Liver (tissue), 9 donors: Measurements from ENCODE around the gene TRAK1. TPM values are rescaled to one million over a fixed set of nuclear protein-coding genes. Genes with fewer than 3 reads are reported as not detected.

Source experiments
- DNase-seq: peaks from one replicate; pipeline ENCODE4 v3.0.0-alpha.2; 2017; ENCODE audit warnings: low spot score
- H3K27ac ChIP-seq, 2 donors: one replicate each; pipeline ENCODE4 v1.7.0; 2013; ENCODE audit warnings: inconsistent platforms in 2 of 2, low read length in 2 of 2, control low read depth in 1 of 2, low read depth in 1 of 2, mild to moderate bottlenecking in 1 of 2
- H3K27me3 ChIP-seq, 4 donors: one replicate each; pipeline versions ENCODE4 v1.6.1 to v1.7.0; 2013; ENCODE audit warnings: low read length in 3 of 4, inconsistent platforms in 1 of 4, mild to moderate bottlenecking in 1 of 4, moderate library complexity in 1 of 4; ENCODE audit not compliant: control insufficient read depth in 4 of 4, insufficient read depth in 4 of 4
- H3K36me3 ChIP-seq, 4 donors: one replicate each; pipeline versions ENCODE4 v1.6.1 to v1.7.0; 2013; ENCODE audit warnings: low read length in 3 of 4, mild to moderate bottlenecking in 3 of 4, low read depth in 1 of 4, moderate library complexity in 1 of 4; ENCODE audit not compliant: control insufficient read depth in 4 of 4, insufficient read depth in 3 of 4
- H3K4me1 ChIP-seq, 4 donors: one replicate each; pipeline versions ENCODE4 v1.6.1 to v1.7.0; 2013; ENCODE audit warnings: low read length in 3 of 4, mild to moderate bottlenecking in 3 of 4, moderate library complexity in 1 of 4; ENCODE audit not compliant: control insufficient read depth in 4 of 4, insufficient read depth in 4 of 4
- H3K4me3 ChIP-seq, 3 donors: one replicate each; pipeline versions ENCODE4 v1.6.1 to v1.7.0; 2013; ENCODE audit warnings: low read length in 3 of 3, control low read depth in 1 of 3, low read depth in 1 of 3, mild to moderate bottlenecking in 1 of 3
- H3K9ac ChIP-seq, 2 donors: one replicate each; pipeline ENCODE4 v1.7.0; 2013; ENCODE audit warnings: low read length in 2 of 2, mild to moderate bottlenecking in 2 of 2, moderate library complexity in 2 of 2, control low read depth in 1 of 2, low read depth in 1 of 2
- H3K9me3 ChIP-seq, 4 donors: one replicate each; pipeline versions ENCODE4 v1.6.1 to v1.7.0; 2013; ENCODE audit warnings: low read length in 3 of 4; ENCODE audit not compliant: control insufficient read depth in 4 of 4
- ATF3 ChIP-seq: IDR thresholded peaks from 2 replicates; pipeline ENCODE4 v1.6.1; 2016; ENCODE audit warnings: antibody characterized with exemption
- CTCF ChIP-seq: fragments of 150-350 bp; IDR thresholded peaks from 2 replicates; pipeline ENCODE4 v1.5.1; 2017; ENCODE audit warnings: improper control_type of control experiment, low read depth, low read length; ENCODE audit not compliant: missing input control
- EGR1 ChIP-seq, 2 donors: IDR thresholded peaks; 2 replicates each; pipeline ENCODE4 v1.6.1; 2016 to 2018; ENCODE audit warnings: antibody characterized with exemption in 2 of 2, low read depth in 2 of 2
- FOXA1 ChIP-seq: IDR thresholded peaks from 2 replicates; pipeline ENCODE4 v1.6.1; 2016; ENCODE audit warnings: antibody characterized with exemption
- FOXA2 ChIP-seq: IDR thresholded peaks from 2 replicates; pipeline ENCODE4 v1.6.1; 2016; ENCODE audit warnings: antibody characterized with exemption
- GABPA ChIP-seq, 2 donors: IDR thresholded peaks in 1 of 2; conservative IDR thresholded peaks in 1 of 2; 2 replicates each; pipeline ENCODE4 v1.6.1; 2016; ENCODE audit warnings: antibody characterized with exemption in 2 of 2, mild to moderate bottlenecking in 1 of 2, moderate library complexity in 1 of 2
- HNF4A ChIP-seq, 2 donors: conservative IDR thresholded peaks; 2 replicates each; pipeline ENCODE4 v1.6.1; 2016; ENCODE audit warnings: antibody characterized with exemption in 2 of 2, mild to moderate bottlenecking in 2 of 2
- HNF4G ChIP-seq: IDR thresholded peaks from 2 replicates; pipeline ENCODE4 v1.6.1; 2016; ENCODE audit warnings: antibody characterized with exemption
- JUND ChIP-seq, 2 donors: IDR thresholded peaks; 2 replicates each; pipeline ENCODE4 v1.6.1; 2016; ENCODE audit warnings: antibody characterized with exemption in 2 of 2
- MAX ChIP-seq: IDR thresholded peaks from 2 replicates; pipeline ENCODE4 v1.6.1; 2016; ENCODE audit warnings: antibody characterized with exemption
- NR2F2 ChIP-seq: IDR thresholded peaks from 2 replicates; pipeline ENCODE4 v1.6.1; 2016; ENCODE audit warnings: antibody characterized with exemption
- RAD21 ChIP-seq, 2 donors: IDR thresholded peaks; 2 replicates each; pipeline ENCODE4 v1.6.1; 2016; ENCODE audit warnings: antibody characterized with exemption in 2 of 2, mild to moderate bottlenecking in 2 of 2
- REST ChIP-seq: IDR thresholded peaks from 2 replicates; pipeline ENCODE4 v1.6.1; 2016; ENCODE audit warnings: antibody characterized with exemption, mild to moderate bottlenecking
- RXRA ChIP-seq, 2 donors: IDR thresholded peaks; 2 replicates each; pipeline ENCODE4 v1.6.1; 2017 to 2018; ENCODE audit warnings: antibody characterized with exemption in 2 of 2, mild to moderate bottlenecking in 1 of 2
- SP1 ChIP-seq: IDR thresholded peaks from 2 replicates; pipeline ENCODE4 v1.6.1; 2018; ENCODE audit warnings: antibody characterized with exemption, mild to moderate bottlenecking
- TAF1 ChIP-seq: conservative IDR thresholded peaks from 2 replicates; pipeline ENCODE4 v1.6.1; 2016; ENCODE audit warnings: antibody characterized with exemption, mild to moderate bottlenecking
- YY1 ChIP-seq: IDR thresholded peaks from 2 replicates; pipeline ENCODE4 v1.6.1; 2016; ENCODE audit warnings: antibody characterized with exemption, mild to moderate bottlenecking
- ZBTB33 ChIP-seq: IDR thresholded peaks from 2 replicates; pipeline ENCODE4 v1.6.1; 2016; ENCODE audit warnings: antibody characterized with exemption
- WGBS: extraction: QIAGEN DNeasy Blood & Tissue Kit; methylation state at CpG from one replicate; pipeline ENCODE4 v1.1.7; 2013; 5-methylcytosine and 5-hydroxymethylcytosine counted together
- polyA plus RNA-seq, 2 donors: library from polyadenylated mRNA; stranded (reverse) in 1 of 2; unstranded in 1 of 2; fragments of 200-250 nt in 1 of 2; fragments of >200 nt in 1 of 2; fragmentation: Nextera tagmentation in 1 of 2; extraction: Ambion mirVana in 1 of 2; gene quantifications; one replicate each; pipeline versions ENCODE4 v1.2.1 to v1.2.3, GENCODE V29; 2013 to 2015
- total RNA-seq, 2 donors: library from RNA; depleted of rRNA; stranded (reverse); fragments of >200 nt; gene quantifications; one replicate each; pipeline ENCODE4 v1.2.3, GENCODE V29; 2014
- donor health status: healthy.
- donor health status: healthy.
- donor health status: healthy.
- donor health status: healthy.
- donor health status: healthy.

TRAK1 gene
- total and polyA plus RNA-seq, 4 donors, result 3.4 to 21.7 (median 8.6) TPM

- TF ChIP-seq GABPA (IDR thresholded peaks at IDR 0.05 in 1 of 2, conservative IDR thresholded peaks at IDR 0.05 in 1 of 2), result no peak
- TF ChIP-seq REST, result no peak
- TF ChIP-seq NR2F2, result no peak
- no peak for TF ChIP-seq ZBTB33
- no peak for TF ChIP-seq FOXA1
- no peak for TF ChIP-seq TAF1
- peaks cover 1 to 5% (median 4%) of the 10 kb centered on the region in 4 donors for H3K4me1 ChIP-seq
- no peak for DNase-seq
- no peaks in the 10 kb centered on the region for H3K27me3 ChIP-seq
- H3K27ac ChIP-seq, result no peak overlapping the region
- H3K9me3 ChIP-seq, result no peaks in the 10 kb centered on the region
- WGBS, result 93% methylated on average over 7 of the region's 7 CpGs
- no peak overlapping the region for H3K4me3 ChIP-seq
- H3K36me3 ChIP-seq, result peaks cover 1 to 64% (median 32%) of the 10 kb centered on the region in 4 donors
- no peak overlapping the region for H3K9ac ChIP-seq
Measured at GRCh38 chr3:42194943-42195510, 103.9 kb downstream of the TRAK1 start.

- no peak for TF ChIP-seq YY1
- no peak for TF ChIP-seq HNF4A (conservative IDR thresholded peaks at IDR 0.05)
- TF ChIP-seq RAD21 (IDR thresholded peaks at IDR 0.05), result no peak
- no peak for TF ChIP-seq FOXA1
- TF ChIP-seq REST, result no peak
- TF ChIP-seq CTCF, result no peak
- no peak for TF ChIP-seq JUND (IDR thresholded peaks at IDR 0.05)
- no peak for TF ChIP-seq RXRA (IDR thresholded peaks at IDR 0.05)
- no peak for TF ChIP-seq SP1
- no peak for TF ChIP-seq ATF3
- TF ChIP-seq FOXA2, result no peak
- no peak for TF ChIP-seq ZBTB33
- no peak for TF ChIP-seq NR2F2
- TF ChIP-seq HNF4G, result no peak
- TF ChIP-seq GABPA (IDR thresholded peaks at IDR 0.05 in 1 of 2, conservative IDR thresholded peaks at IDR 0.05 in 1 of 2), result no peak
- no peak for TF ChIP-seq TAF1
- TF ChIP-seq EGR1 (IDR thresholded peaks at IDR 0.05; ENCODE audit: low read depth in 2 of 2), result no peak
- TF ChIP-seq MAX, result no peak
- Histone ChIP-seq H3K4me3 (no peak overlapping the region), H3K36me3 (peaks cover 1 to 71% (median 35%) of the 10 kb centered on the region in 4 donors), H3K27me3 (no peaks in the 10 kb centered on the region), H3K9ac (no peak overlapping the region), H3K27ac (no peak overlapping the region), H3K9me3 (no peaks in the 10 kb centered on the region), H3K4me1 (no peaks in the 10 kb centered on the region)
- DNase-seq, result no peak
- WGBS, result 79% methylated on average over 5 of the region's 5 CpGs
Measured at GRCh38 chr3:42195879-42196330, 104.7 kb downstream of the TRAK1 start.
